Prostate gland (tissue), 2 donors: ENCODE data around the gene POGLUT2.

Experiments
- CTCF ChIP-seq, 4 experiments: fragments of 200-600 bp in 2 of 4; fragments of 450-650 bp in 2 of 4; sonication (generic) in 2 of 4; IDR thresholded peaks; 1 replicate in 3 of 4; 2 replicates in 1 of 4; pipeline ENCODE4 v1.5.1; 2016 to 2019; ENCODE audit warnings: antibody characterized with exemption in 4 of 4, mild to moderate bottlenecking in 2 of 4, moderate library complexity in 2 of 4
- POLR2A ChIP-seq: fragments of 450-650 bp; IDR thresholded peaks from one replicate; pipeline ENCODE4 v1.6.1; 2016; ENCODE audit warnings: antibody characterized with exemption, mild to moderate bottlenecking
- POLR2AphosphoS5 ChIP-seq: sonication (generic); formaldehyde crosslinking; IDR thresholded peaks from one replicate; pipeline ENCODE4 v1.6.1; 2017; ENCODE audit warnings: antibody characterized with exemption

- TF ChIP-seq POLR2AphosphoS5 (no peak), CTCF (IDR thresholded peaks at IDR 0.05) (no peak), POLR2A (no peak)
These were observed 35.0 kb downstream of the POGLUT2 start for GRCh38 chr13:102763741-102764140.
